GM18499 (cell line): Measurements from ENCODE around the gene SORT1.
"Not testable (repeated sequence)": the region's sequence is repeated elsewhere in the genome, so short reads cannot be mapped to it uniquely, and the experiment has no call there.

Source experiments
- ATAC-seq: cut with Tn5 transposase; IDR thresholded peaks from one replicate; pipeline ENCODE4 v1.9.1; 2021; ENCODE audit warnings: moderate number of reproducible peaks; ENCODE audit not compliant: insufficient read depth, unreplicated experiment

SORT1 gene

GRCh38 chr1:109350655-109351054 is 47.1 kb downstream of the SORT1 start:
- no peak for ATAC-seq

GRCh38 chr1:109350182-109350581 is 47.5 kb downstream of the SORT1 start:
- ATAC-seq = no peak

- no peak for ATAC-seq
Observed at GRCh38 chr1:109347511-109347910, 50.2 kb downstream of the SORT1 start.

GRCh38 chr1:109341944-109342930 is 55.5 kb downstream of the SORT1 start:
- no peak for ATAC-seq

GRCh38 chr1:109338608-109339007 is 59.1 kb downstream of the SORT1 start:
- no peak for ATAC-seq

GRCh38 chr1:109338091-109338490 is 59.6 kb downstream of the SORT1 start:
- ATAC-seq = no peak

- no peak for ATAC-seq
Observed at GRCh38 chr1:109335091-109335490, 62.6 kb downstream of the SORT1 start.

- ATAC-seq = no peak
Observed at GRCh38 chr1:109331113-109331512, 66.6 kb downstream of the SORT1 start.

- no peak for ATAC-seq
Observed at GRCh38 chr1:109327285-109327684, 70.4 kb downstream of the SORT1 start.

GRCh38 chr1:109322974-109323373 is 74.7 kb downstream of the SORT1 start:
- ATAC-seq = no peak

GRCh38 chr1:109319114-109319513 is 78.6 kb downstream of the SORT1 start:
- ATAC-seq = no peak

GRCh38 chr1:109316506-109316905 is 81.2 kb downstream of the SORT1 start:
- ATAC-seq = no peak

- ATAC-seq = no peak
Observed at GRCh38 chr1:109315288-109315687, 82.4 kb downstream of the SORT1 start.

- ATAC-seq = no peak
Observed at GRCh38 chr1:109314795-109315194, 82.9 kb downstream of the SORT1 start.

- no peak for ATAC-seq
Observed at GRCh38 chr1:109312978-109313775, 84.5 kb downstream of the SORT1 start.

- no peak for ATAC-seq
Observed at GRCh38 chr1:109312246-109312645, 85.5 kb downstream of the SORT1 start.

GRCh38 chr1:109309347-109309746 is 88.4 kb downstream of the SORT1 start:
- ATAC-seq = no peak

GRCh38 chr1:109307274-109308021 is 90.3 kb downstream of the SORT1 start:
- no peak for ATAC-seq

- ATAC-seq = no peak
Observed at GRCh38 chr1:109306832-109307273, 90.9 kb downstream of the SORT1 start, which contains the start of gene MYBPHL. MYBPHL (minus strand) TSS chr1:109307011; CDS start chr1:109306991, 20 bp downstream.

GRCh38 chr1:109305991-109306390 is 91.7 kb downstream of the SORT1 start:
- ATAC-seq = not testable (repeated sequence)
